ENCODE data around the gene GADL1. TPM values are rescaled to one million over a fixed set of nuclear protein-coding genes. Genes with fewer than 3 reads are reported as not detected.

The GADL1 gene
- total RNA-seq, 4 donors from 2014 or later: not detected

DNA sequence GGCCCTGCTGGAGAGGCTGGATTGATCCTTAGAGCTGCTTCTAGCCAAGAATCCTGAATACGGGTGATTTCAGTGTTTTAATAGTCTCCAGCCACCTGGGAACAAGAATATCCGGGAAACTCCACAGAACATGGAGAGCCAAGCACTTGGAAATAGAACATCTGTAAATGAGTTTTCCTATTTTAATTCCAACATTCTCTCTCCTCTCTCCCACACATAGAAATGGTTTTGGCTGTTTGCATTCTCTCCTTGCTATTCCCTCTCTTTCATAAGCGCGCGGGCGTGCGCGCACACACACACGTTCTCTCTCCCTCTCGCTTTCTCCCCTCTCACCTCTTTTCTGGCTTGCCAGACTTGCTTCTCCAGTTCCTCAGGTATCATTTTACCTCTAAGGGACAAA lies 50.6 kb downstream of the GADL1 start:
- Histone ChIP-seq H3K36me3 (no peaks in the 10 kb centered on the region), H3K9me3 (no peaks in the 10 kb centered on the region), H3K4me3 (no peak overlapping the region), H3K27me3 (no peaks in the 10 kb centered on the region), H3K4me1 (no peaks in the 10 kb centered on the region), H3K27ac (no peak overlapping the region)
- intact Hi-C loops (cut with DNase I): no loop called here
- no peak for DNase-seq
- TF ChIP-seq, protein P1, sequence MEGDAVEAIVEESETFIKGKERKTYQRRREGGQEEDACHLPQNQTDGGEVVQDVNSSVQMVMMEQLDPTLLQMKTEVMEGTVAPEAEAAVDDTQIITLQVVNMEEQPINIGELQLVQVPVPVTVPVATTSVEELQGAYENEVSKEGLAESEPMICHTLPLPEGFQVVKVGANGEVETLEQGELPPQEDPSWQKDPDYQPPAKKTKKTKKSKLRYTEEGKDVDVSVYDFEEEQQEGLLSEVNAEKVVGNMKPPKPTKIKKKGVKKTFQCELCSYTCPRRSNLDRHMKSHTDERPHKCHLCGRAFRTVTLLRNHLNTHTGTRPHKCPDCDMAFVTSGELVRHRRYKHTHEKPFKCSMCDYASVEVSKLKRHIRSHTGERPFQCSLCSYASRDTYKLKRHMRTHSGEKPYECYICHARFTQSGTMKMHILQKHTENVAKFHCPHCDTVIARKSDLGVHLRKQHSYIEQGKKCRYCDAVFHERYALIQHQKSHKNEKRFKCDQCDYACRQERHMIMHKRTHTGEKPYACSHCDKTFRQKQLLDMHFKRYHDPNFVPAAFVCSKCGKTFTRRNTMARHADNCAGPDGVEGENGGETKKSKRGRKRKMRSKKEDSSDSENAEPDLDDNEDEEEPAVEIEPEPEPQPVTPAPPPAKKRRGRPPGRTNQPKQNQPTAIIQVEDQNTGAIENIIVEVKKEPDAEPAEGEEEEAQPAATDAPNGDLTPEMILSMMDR (IDR thresholded peaks at IDR 0.05): no peak
- no peak for TF ChIP-seq POLR2A (IDR thresholded peaks at IDR 0.05)
- 85 to 86% methylated on average over 10 of the region's 10 CpGs for WGBS, 2 donors

- H3K36me3 ChIP-seq: no peaks in the 10 kb centered on the region
- H3K4me1 ChIP-seq: no peaks in the 10 kb centered on the region
- 94 to 95% methylated on average over 1 of the region's 1 CpG for WGBS, 2 donors
- H3K27me3 ChIP-seq: no peaks in the 10 kb centered on the region
- no peak for DNase-seq
- intact Hi-C loops (cut with DNase I): no loop called here
- H3K4me3 ChIP-seq: no peak overlapping the region
- no peak overlapping the region for H3K27ac ChIP-seq
- H3K9me3 ChIP-seq: no peaks in the 10 kb centered on the region
- TF ChIP-seq, protein P1 (IDR thresholded peaks at IDR 0.05): no peak
- TF ChIP-seq POLR2A (IDR thresholded peaks at IDR 0.05): no peak
Observed at GRCh38 chr3:30836141-30836540, 58.3 kb downstream of the GADL1 start.

DNA sequence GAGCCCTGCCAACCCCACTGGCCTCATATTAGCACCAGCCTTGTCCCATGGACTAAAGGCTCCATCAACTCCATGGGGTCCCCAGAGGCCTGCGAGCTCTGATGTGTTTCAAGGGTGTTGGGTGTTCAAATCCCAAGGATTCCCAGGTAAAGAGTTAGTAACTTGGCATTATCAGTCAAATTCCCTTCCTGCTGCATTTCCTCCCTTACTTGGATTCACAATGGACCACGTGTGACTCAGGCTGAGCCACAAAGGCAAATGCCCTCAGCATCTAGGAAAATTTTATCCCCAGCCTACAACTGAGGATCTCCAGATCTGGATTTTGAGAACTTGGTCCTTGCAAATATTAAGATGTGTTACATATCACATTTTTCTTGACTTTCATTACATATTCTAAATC lies 58.8 kb downstream of the GADL1 start:
- intact Hi-C loops (cut with DNase I): no loop called here
- no peak for DNase-seq
- WGBS, 2 donors: 59 to 62% methylated on average over 2 of the region's 2 CpGs

DNA sequence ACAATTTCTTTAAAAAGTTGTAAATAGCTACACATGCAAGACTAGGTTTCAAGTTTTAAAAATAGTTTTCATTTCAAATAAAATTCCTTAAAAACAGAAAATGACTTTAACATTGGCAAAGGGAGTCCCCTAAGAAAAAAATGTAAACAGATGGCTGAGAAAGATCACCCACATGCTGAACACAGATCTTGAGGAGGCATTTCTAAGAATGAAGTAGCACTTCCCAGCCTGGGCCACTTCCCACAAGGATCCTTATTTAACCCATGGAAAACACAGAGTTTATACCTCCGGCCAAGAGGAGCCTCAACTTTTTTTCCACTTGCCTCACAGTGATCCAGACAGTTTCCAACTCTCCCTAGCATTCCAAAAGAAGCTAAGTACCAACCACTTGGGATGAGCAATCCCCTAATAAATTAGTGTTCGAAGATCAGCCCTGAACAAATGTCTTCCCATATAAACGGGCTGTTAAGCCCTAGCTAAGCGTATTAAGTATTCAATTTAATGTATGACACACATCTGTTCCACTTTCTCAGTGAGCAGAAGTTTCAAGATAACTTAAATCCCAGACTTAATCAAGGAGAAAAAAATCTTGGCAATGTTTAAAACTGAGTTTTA lies 61.4 kb downstream of the GADL1 start:
- DNase-seq: no peak
- no peaks in the 10 kb centered on the region for H3K36me3 ChIP-seq
- WGBS, 2 donors: 68 to 73% methylated on average over 4 of the region's 4 CpGs
- no peaks in the 10 kb centered on the region for H3K9me3 ChIP-seq
- no peak overlapping the region for H3K27ac ChIP-seq
- TF ChIP-seq, protein P1 (IDR thresholded peaks at IDR 0.05): no peak
- no peak for TF ChIP-seq POLR2A (IDR thresholded peaks at IDR 0.05)
- no peak overlapping the region for H3K4me3 ChIP-seq
- no peaks in the 10 kb centered on the region for H3K4me1 ChIP-seq
- intact Hi-C loops (cut with DNase I): no loop called here
- H3K27me3 ChIP-seq: no peaks in the 10 kb centered on the region

More for the DNA sequence above, 58.8 kb downstream of the GADL1 start:
- H3K27ac ChIP-seq: no peak overlapping the region
- no peaks in the 10 kb centered on the region for H3K27me3 ChIP-seq
- no peaks in the 10 kb centered on the region for H3K36me3 ChIP-seq
- H3K4me1 ChIP-seq: no peaks in the 10 kb centered on the region
- no peak overlapping the region for H3K4me3 ChIP-seq
- H3K9me3 ChIP-seq: no peaks in the 10 kb centered on the region
- no peak for TF ChIP-seq POLR2A (IDR thresholded peaks at IDR 0.05)
- TF ChIP-seq, protein P1 (IDR thresholded peaks at IDR 0.05): no peak

DNA sequence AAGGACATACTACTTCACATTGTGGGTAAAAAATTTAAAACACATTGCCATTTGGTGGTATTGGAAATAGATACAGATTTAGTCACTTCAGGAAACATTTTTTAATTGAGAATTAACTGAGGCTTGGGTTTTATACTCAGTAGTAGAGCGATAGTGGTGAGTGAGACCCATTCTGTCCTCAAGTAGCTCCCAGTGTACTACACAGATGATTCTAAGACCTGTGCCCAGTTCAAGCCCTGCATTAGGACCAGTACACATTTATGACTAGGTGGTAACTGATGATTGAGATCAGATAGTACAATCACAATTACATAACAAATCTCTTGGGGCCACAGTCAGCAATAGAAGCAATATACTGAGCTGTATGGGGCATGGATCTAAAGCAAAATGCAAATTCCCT lies 67.4 kb downstream of the GADL1 start:
- Histone ChIP-seq H3K27ac (no peak overlapping the region), H3K9me3 (no peaks in the 10 kb centered on the region), H3K36me3 (no peaks in the 10 kb centered on the region), H3K4me1 (peaks cover 0 to 8% (median 0%) of the 10 kb centered on the region in 3 donors), H3K27me3 (no peaks in the 10 kb centered on the region), H3K4me3 (no peak overlapping the region)
- 93 to 100% methylated on average over 1 of the region's 1 CpG for WGBS, 2 donors
- no peak for TF ChIP-seq POLR2A (IDR thresholded peaks at IDR 0.05)
- TF ChIP-seq, protein P1 (IDR thresholded peaks at IDR 0.05): no peak
- intact Hi-C loops (cut with DNase I): no loop called here
- no peak for DNase-seq
